Osteocyte (in vitro differentiated cells): ENCODE data around the gene TTLL11. TPM values are rescaled to one million over a fixed set of nuclear protein-coding genes. Genes with fewer than 3 reads are reported as not detected.
A peak's percentile ranks its signal among the peaks of the same experiment; 100 is the strongest.

Source experiments
- DNase-seq: peaks from one replicate; pipeline ENCODE4 v3.0.0; 2021; ENCODE audit warnings: mixed read lengths; ENCODE audit not compliant: unreplicated experiment; ENCODE audit errors: extremely low spot score
- H3K27ac Mint-ChIP-seq: one replicate; pipeline ENCODE4 v1.8.0; 2021; ENCODE audit warnings: mild to moderate bottlenecking, mixed read lengths; ENCODE audit not compliant: unreplicated experiment
- H3K27me3 Mint-ChIP-seq: one replicate; pipeline ENCODE4 v1.8.0; 2021; ENCODE audit warnings: mixed read lengths; ENCODE audit not compliant: unreplicated experiment
- H3K36me3 Mint-ChIP-seq: one replicate; pipeline ENCODE4 v1.8.0; 2021; ENCODE audit warnings: mixed read lengths; ENCODE audit not compliant: unreplicated experiment
- H3K4me1 Mint-ChIP-seq: one replicate; pipeline ENCODE4 v1.8.0; 2021; ENCODE audit warnings: mixed read lengths; ENCODE audit not compliant: unreplicated experiment
- H3K4me3 Mint-ChIP-seq: one replicate; pipeline ENCODE4 v1.8.0; 2021; ENCODE audit warnings: mild to moderate bottlenecking, moderate library complexity, mixed read lengths; ENCODE audit not compliant: unreplicated experiment
- H3K9me3 Mint-ChIP-seq: one replicate; pipeline ENCODE4 v1.8.0; 2021; ENCODE audit warnings: mixed read lengths; ENCODE audit not compliant: unreplicated experiment
- CTCF ChIP-seq: fragments of 200-600 bp; sonication (generic); IDR thresholded peaks from 2 replicates; pipeline ENCODE4 v1.5.0; 2021; ENCODE audit warnings: antibody characterized with exemption, mild to moderate bottlenecking, moderate library complexity
- total RNA-seq: library from RNA; stranded (reverse); gene quantifications from 2 replicates; pipeline ENCODE4 v1.2.1, GENCODE V29; 2021

TTLL11 gene
- total RNA-seq, 1 donor from 2014 or later, result 6.0 TPM

GRCh38 chr9:121883281-121884056 lies 209.6 kb downstream of the TTLL11 start:
- Mint-ChIP-seq H3K4me3 (no peak overlapping the region), H3K36me3 (no peaks in the 10 kb centered on the region), H3K4me1 (peaks cover 55% of the 10 kb centered on the region), H3K27me3 (no peaks in the 10 kb centered on the region), H3K27ac (peak overlapping the region; percentile 14), H3K9me3 (no peaks in the 10 kb centered on the region)
- no peak for TF ChIP-seq CTCF
- no peak for DNase-seq

GRCh38 chr9:121881920-121882500 lies 211.1 kb downstream of the TTLL11 start:
- Mint-ChIP-seq H3K27ac (no peak overlapping the region), H3K36me3 (no peaks in the 10 kb centered on the region), H3K4me3 (no peak overlapping the region), H3K4me1 (peaks cover 40% of the 10 kb centered on the region), H3K9me3 (no peaks in the 10 kb centered on the region), H3K27me3 (no peaks in the 10 kb centered on the region)
- no peak for DNase-seq
- no peak for TF ChIP-seq CTCF

GRCh38 chr9:121880343-121880898 lies 212.7 kb downstream of the TTLL11 start:
- Mint-ChIP-seq H3K27me3 (no peaks in the 10 kb centered on the region), H3K9me3 (no peaks in the 10 kb centered on the region), H3K4me3 (no peak overlapping the region), H3K36me3 (no peaks in the 10 kb centered on the region), H3K4me1 (peaks cover 34% of the 10 kb centered on the region), H3K27ac (no peak overlapping the region)
- DNase-seq, result no peak
- no peak for TF ChIP-seq CTCF

- no peak for TF ChIP-seq CTCF
- DNase-seq, result no peak
- Mint-ChIP-seq H3K27ac (no peak overlapping the region), H3K27me3 (no peaks in the 10 kb centered on the region), H3K36me3 (no peaks in the 10 kb centered on the region), H3K4me3 (no peak overlapping the region), H3K4me1 (peaks cover 15% of the 10 kb centered on the region), H3K9me3 (no peaks in the 10 kb centered on the region)
Measured at GRCh38 chr9:121878271-121878822, 214.8 kb downstream of the TTLL11 start.
